ENCODE results near the gene SAFB2. TPM values are rescaled to one million over a fixed set of nuclear protein-coding genes. Genes with fewer than 3 reads are reported as not detected.
"Not testable (repeated sequence)": the region's sequence is repeated elsewhere in the genome, so short reads cannot be mapped to it uniquely, and the experiment has no call there.

The SAFB2 gene
- polyA plus RNA-seq, 3 donors = 77.7 to 108 (median 84.4) TPM

DNA sequence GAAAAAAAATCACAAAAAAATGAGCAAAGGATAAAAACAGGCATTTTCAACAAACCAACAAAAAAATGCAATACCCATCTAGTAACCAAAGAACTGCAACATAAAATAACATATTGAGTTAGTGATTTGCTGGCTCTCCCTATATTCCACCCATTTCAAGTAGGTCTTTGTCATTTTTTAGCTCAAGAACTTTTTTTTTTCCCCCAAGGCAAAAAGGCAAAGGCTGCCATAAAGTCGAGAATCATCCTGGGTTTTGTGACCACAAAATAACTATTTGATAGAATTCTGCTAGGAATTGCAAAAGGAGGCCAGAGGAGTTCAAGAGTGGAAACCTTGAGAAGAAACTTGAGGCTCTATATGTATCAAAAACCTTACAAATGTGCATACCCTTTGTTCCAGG lies 5.5 kb downstream of the SAFB2 start:
- no peak for DNase-seq (ENCODE audit: extremely low read depth in 1 of 11, low read depth in 9 of 11, low spot score in 4 of 11)

- no peak for DNase-seq (ENCODE audit: extremely low read depth in 1 of 11, low read depth in 9 of 11, low spot score in 4 of 11)
Measured at GRCh38 chr19:5615756-5616327, 6.7 kb downstream of the SAFB2 start.

DNA sequence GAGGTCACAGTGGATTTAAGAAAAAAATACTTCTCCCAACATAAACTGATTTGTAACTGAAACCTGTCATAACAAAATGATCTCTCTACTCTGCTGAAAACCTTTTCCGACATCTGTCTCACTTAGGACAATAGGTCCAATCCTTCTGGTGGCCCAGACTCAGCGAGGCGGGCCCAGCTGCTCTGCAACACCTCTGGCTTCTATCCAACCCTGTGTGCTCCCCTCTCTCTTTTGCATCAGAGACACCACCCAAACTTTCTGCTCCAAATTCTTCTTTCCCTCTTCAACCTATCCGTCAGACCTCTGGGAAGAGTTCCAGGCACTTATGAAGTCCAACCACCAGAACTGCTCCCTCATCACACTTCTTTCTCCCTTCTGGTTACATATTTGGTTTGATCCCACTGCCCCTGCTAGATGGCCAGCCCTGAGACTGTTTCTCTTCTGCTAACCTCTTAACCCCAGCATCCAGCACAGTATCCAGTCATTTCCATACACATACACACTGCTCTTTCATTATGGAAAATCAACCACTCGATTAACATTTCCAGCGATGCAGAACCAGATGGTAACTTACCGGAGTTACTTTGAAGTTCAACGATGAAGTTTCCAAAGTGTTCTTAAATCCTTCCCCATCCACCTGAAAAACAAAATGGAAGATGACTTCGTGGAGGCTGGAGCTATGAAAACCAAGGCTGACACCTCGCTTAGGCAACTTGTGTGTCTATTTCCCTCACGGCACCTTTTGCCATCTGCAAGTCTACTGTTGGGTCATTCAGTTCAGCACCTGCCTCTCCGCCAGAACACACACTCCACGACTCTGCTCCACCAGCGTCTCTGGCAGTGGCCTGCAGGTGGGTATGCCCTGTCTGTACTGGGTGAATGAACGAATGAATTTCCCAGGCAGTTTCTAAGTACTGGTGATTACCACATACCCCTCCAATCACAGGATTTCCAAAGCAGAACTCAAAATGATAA lies 9.4 kb downstream of the SAFB2 start:
- DNase-seq (ENCODE audit: extremely low read depth in 1 of 11, low read depth in 9 of 11, low spot score in 4 of 11) = no peak

DNA sequence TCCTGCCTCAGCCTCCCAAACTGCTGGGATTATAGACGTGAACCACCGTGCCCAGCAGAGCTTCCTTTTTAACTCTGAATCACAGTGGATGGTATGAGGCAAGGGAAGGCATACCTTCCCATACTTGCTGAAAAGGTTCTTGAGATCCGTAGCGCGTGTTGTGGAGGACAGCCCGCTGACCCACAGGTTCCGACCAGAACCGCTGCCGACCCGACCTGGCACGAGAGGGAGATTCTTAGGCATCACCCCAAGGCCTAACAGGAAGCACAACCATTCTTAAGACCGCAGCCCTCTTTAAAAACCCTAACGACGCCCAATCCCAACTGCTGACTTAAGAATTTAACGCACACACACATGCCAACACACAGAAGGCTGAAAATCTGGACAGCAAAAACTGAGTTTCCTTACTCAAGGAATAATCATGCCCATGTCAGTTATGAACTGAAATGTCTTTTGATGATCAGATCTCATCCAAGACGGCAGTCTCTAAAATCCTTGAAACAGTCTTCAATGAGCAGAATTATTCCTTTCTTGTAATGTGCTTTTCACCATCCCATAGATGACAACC lies 12.6 kb downstream of the SAFB2 start:
- DNase-seq (ENCODE audit: extremely low read depth in 1 of 11, low read depth in 9 of 11, low spot score in 4 of 11) = no peak

DNA sequence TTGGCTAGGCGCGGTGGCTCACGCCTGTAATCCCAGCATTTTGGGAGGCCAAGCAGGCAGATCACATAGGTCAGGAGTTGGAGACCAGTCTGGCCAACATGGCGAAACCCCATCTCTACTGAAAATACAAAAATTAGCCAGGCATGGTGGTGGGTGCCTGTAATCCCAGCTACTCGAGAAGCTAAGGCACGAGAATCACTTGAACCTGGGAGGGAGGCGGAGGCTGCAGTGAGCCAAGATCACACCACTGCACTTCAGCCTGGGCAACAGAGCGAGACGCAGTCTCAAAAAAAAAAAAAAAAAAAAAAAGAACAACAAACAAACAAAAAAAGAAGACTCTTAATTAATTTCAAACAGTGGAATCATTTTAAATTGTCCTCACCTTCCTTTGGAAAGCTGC lies 13.8 kb downstream of the SAFB2 start:
- DNase-seq (ENCODE audit: extremely low read depth in 1 of 11, low read depth in 9 of 11, low spot score in 4 of 11) = not testable (repeated sequence)

DNA sequence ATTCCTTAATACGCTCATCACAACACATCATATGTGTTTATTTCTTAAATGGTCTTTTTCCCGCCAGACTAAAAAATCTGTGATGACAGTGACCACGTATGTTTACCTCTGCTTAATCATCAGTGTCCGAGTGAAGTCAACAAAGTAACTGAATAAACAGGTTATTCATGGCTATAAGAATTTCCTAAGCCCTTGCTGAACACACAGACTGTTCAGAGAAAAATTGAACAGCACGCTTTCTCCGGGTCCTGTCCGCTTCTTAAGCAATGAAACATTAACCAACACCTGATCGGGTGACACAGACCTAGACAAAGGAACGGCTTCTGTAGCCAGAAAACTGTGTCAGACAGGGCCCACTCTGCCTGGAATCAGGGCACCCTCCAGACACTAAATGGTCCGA lies 14.3 kb downstream of the SAFB2 start:
- DNase-seq (ENCODE audit: extremely low read depth in 1 of 11, low read depth in 9 of 11, low spot score in 4 of 11) = no peak

GRCh38 chr19:5607318-5608275 lies 15.0 kb downstream of the SAFB2 start:
- DNase-seq (ENCODE audit: extremely low read depth in 1 of 11, low read depth in 9 of 11, low spot score in 4 of 11) = no peak

GRCh38 chr19:5605362-5605761 lies 17.2 kb downstream of the SAFB2 start:
- no peak for DNase-seq (ENCODE audit: extremely low read depth in 1 of 11, low read depth in 9 of 11, low spot score in 4 of 11)

- DNase-seq (ENCODE audit: extremely low read depth in 1 of 11, low read depth in 9 of 11, low spot score in 4 of 11) = no peak
Measured at GRCh38 chr19:5603626-5604025, 18.9 kb downstream of the SAFB2 start.

- no peak for DNase-seq (ENCODE audit: extremely low read depth in 1 of 11, low read depth in 9 of 11, low spot score in 4 of 11)
Measured at GRCh38 chr19:5600797-5601196, 21.8 kb downstream of the SAFB2 start.

DNA sequence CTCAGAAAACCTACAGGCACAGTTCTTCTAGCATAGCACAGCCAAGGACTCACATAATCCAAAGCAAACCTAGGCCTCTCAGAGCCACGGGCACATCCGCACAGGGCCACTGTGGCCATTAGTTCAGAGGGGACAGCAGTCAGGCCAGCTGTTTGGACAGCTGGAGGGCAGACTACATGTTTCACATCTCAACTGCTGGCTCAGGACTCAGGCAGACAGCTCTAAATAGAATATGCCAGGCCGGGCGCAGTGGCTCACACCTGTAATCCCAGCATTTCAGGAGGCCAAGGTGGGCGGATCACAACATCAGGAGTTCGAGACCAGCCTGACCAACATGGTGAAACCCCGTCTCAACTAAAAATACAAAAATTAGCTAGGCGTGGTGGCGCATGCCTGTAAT lies 26.8 kb downstream of the SAFB2 start:
- DNase-seq (ENCODE audit: extremely low read depth in 1 of 11, low read depth in 9 of 11, low spot score in 4 of 11) = no peak

DNA sequence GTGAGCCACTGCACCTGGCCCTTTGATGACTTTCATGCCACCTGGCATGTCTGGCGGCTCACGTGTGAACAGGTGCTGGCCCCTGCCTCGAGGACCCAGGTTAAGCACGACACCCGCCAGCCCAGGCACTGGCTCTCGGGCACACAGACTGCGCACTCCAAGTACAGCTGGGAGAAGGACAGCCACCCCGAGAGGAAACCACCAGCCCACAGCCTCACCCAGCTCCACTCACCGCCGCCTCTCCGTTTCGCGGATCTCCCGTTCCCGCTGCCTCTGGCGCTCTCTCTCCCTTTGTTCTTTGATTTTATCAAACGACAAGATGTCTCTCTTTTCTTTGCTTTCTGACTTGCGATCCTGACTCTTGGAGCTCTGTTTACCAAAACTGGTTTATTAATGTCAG lies 27.4 kb downstream of the SAFB2 start:
- DNase-seq (ENCODE audit: extremely low read depth in 1 of 11, low read depth in 9 of 11, low spot score in 4 of 11) = no peak

GRCh38 chr19:5594521-5594950 lies 28.0 kb downstream of the SAFB2 start:
- DNase-seq (ENCODE audit: extremely low read depth in 1 of 11, low read depth in 9 of 11, low spot score in 4 of 11) = no peak

DNA sequence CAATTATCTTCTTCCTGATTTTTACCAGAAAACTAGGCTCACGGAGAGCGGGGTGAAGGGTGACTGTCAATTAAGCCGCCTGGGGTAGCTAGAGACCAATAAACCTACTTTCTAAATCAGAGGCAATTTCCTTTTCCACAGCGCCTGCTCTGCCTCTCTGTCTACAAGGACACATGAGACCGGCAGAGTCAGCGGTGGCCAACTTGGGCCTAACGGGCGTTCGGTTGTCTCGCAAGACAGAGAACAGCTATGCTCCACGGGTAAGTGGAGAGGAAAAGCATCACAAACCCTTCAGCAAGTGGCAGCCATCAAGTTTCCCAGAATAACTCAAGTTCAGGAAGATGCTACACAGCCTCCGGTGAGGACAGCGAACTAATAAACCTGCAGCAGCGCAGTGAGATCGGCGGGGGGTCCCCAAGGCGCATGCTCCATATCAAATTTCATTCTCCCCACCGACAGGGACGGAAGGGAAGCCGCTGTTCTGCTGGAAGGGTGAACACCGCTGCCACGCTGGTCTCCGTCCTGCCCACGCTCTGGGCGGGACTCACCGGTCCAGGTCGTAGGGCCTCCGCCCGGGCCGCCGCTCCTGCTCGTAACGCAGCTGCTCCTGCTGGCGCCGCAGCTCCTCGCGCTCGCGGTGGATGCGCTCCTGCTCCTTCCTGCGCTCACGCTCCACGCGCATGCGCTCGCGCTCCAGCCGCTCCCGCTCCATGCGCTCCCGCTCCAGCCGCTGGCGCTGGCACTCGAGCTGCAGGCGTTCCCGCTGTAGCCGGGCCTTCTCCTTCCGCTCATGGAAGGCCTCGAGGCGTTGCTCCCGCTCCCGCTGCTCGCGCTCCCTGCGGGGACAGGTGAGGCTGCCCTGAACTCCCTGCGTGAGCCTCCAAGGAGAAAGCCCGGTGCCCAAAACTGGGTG lies 29.0 kb downstream of the SAFB2 start:
- no peak for DNase-seq (ENCODE audit: extremely low read depth in 1 of 11, low read depth in 9 of 11, low spot score in 4 of 11)

GRCh38 chr19:5592531-5593342 lies 29.8 kb downstream of the SAFB2 start:
- DNase-seq (ENCODE audit: extremely low read depth in 1 of 11, low read depth in 9 of 11, low spot score in 4 of 11) = no peak

GRCh38 chr19:5591476-5591875 lies 31.1 kb downstream of the SAFB2 start:
- DNase-seq (ENCODE audit: extremely low read depth in 1 of 11, low read depth in 9 of 11, low spot score in 4 of 11) = no peak

DNA sequence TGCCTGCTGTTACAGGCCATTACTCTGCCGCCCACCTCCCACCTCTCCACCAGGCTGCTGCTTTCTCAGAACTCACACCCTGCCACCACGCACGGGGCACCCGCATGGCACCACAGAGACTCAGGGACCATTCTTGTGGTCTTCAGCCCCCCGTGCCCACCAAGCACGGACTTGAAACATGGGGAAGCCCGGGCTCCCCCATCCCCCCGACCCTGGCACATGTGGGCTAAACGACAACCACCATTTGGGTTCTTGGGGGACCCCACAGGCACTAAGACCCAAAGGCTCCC lies 31.8 kb downstream of the SAFB2 start:
- DNase-seq (ENCODE audit: extremely low read depth in 1 of 11, low read depth in 9 of 11, low spot score in 4 of 11) = no peak
